Measurements from ENCODE around the gene ADAMTS2. TPM values are rescaled to one million over a fixed set of nuclear protein-coding genes. Genes with fewer than 3 reads are reported as not detected.

ADAMTS2 gene
- total and polyA plus RNA-seq, 2 donors from 2014 or later, result 2.0 to 13.6 TPM

GRCh38 chr5:179230061-179230461 lies 115.2 kb downstream of the ADAMTS2 start:
- Histone ChIP-seq H3K9me3 (ENCODE audit: control insufficient read depth in 2 of 3, insufficient read depth in 1 of 3, low read length in 3 of 3) (no peaks in the 10 kb centered on the region), H3K9ac (ENCODE audit: low read length in 3 of 3) (no peak overlapping the region), H3K4me3 (ENCODE audit: low read length in 3 of 3) (no peak overlapping the region), H3K4me1 (ENCODE audit: control insufficient read depth in 2 of 3, insufficient read depth in 2 of 3, low read depth in 1 of 3, low read length in 3 of 3) (no peaks in the 10 kb centered on the region), H3K27me3 (ENCODE audit: control insufficient read depth, insufficient read depth, low read length) (no peaks in the 10 kb centered on the region), H3K27ac (ENCODE audit: low read depth in 2 of 2, low read length in 2 of 2) (no peak overlapping the region), H3K36me3 (ENCODE audit: control insufficient read depth in 2 of 3, insufficient read depth in 3 of 3, low read length in 3 of 3) (no peaks in the 10 kb centered on the region)
- DNase-seq (peak in 1 of 5 donors; percentile 20), FAIRE-seq (no peak)
- TF ChIP-seq CTCF (IDR thresholded peaks at IDR 0.05; ENCODE audit: borderline replicate concordance, extremely low read depth, insufficient read depth), result no peak
- intact Hi-C loops (cut with DNase I), result no loop called here

GRCh38 chr5:179229331-179229831 lies 115.9 kb downstream of the ADAMTS2 start:
- TF ChIP-seq CTCF (IDR thresholded peaks at IDR 0.05; ENCODE audit: borderline replicate concordance, extremely low read depth, insufficient read depth), result no peak
- intact Hi-C loops (cut with DNase I), result no loop called here
- FAIRE-seq (no peak), DNase-seq (peak in 1 of 5 donors; percentile 28)
- Histone ChIP-seq H3K27me3 (ENCODE audit: control insufficient read depth, insufficient read depth, low read length) (no peaks in the 10 kb centered on the region), H3K27ac (ENCODE audit: low read depth in 2 of 2, low read length in 2 of 2) (no peak overlapping the region), H3K4me3 (ENCODE audit: low read length in 3 of 3) (no peak overlapping the region), H3K4me1 (ENCODE audit: control insufficient read depth in 2 of 3, insufficient read depth in 2 of 3, low read depth in 1 of 3, low read length in 3 of 3) (no peaks in the 10 kb centered on the region), H3K9ac (ENCODE audit: low read length in 3 of 3) (no peak overlapping the region), H3K36me3 (ENCODE audit: control insufficient read depth in 2 of 3, insufficient read depth in 3 of 3, low read length in 3 of 3) (no peaks in the 10 kb centered on the region), H3K9me3 (ENCODE audit: control insufficient read depth in 2 of 3, insufficient read depth in 1 of 3, low read length in 3 of 3) (no peaks in the 10 kb centered on the region)

- Histone ChIP-seq H3K4me3 (ENCODE audit: low read length in 3 of 3) (no peak overlapping the region), H3K27me3 (ENCODE audit: control insufficient read depth, insufficient read depth, low read length) (no peaks in the 10 kb centered on the region), H3K4me1 (ENCODE audit: control insufficient read depth in 2 of 3, insufficient read depth in 2 of 3, low read depth in 1 of 3, low read length in 3 of 3) (no peaks in the 10 kb centered on the region), H3K27ac (ENCODE audit: low read depth in 2 of 2, low read length in 2 of 2) (no peak overlapping the region), H3K9me3 (ENCODE audit: control insufficient read depth in 2 of 3, insufficient read depth in 1 of 3, low read length in 3 of 3) (peaks cover 0 to 5% (median 1%) of the 10 kb centered on the region in 3 donors), H3K36me3 (ENCODE audit: control insufficient read depth in 2 of 3, insufficient read depth in 3 of 3, low read length in 3 of 3) (no peaks in the 10 kb centered on the region), H3K9ac (ENCODE audit: low read length in 3 of 3) (no peak overlapping the region)
- intact Hi-C loops (cut with DNase I), result no loop called here
- no peak for TF ChIP-seq CTCF (IDR thresholded peaks at IDR 0.05; ENCODE audit: borderline replicate concordance, extremely low read depth, insufficient read depth)
- DNase-seq (peak; percentile 56 to 72 (median 67)), FAIRE-seq (no peak)
Measured at GRCh38 chr5:179228341-179229121, 116.7 kb downstream of the ADAMTS2 start.

Data from kidney (tissue), 14 donors.